Activated naive CD4-positive, alpha-beta T cell treated with anti-CD3 and anti-CD28 coated beads, Interleukin-2, amount 50 U/mL, for 24 hours (primary cell): ENCODE results near the gene CNRIP1.
"Not testable (repeated sequence)": the region's sequence is repeated elsewhere in the genome, so short reads cannot be mapped to it uniquely, and the experiment has no call there.

ENCODE experiments used
- H3K27ac Mint-ChIP-seq: one replicate; pipeline ENCODE4 v1.8.0; 2021; ENCODE audit warnings: mild to moderate bottlenecking, mixed read lengths
- H3K27me3 Mint-ChIP-seq: one replicate; pipeline ENCODE4 v1.8.0; 2021; ENCODE audit warnings: mixed read lengths
- H3K36me3 Mint-ChIP-seq: one replicate; pipeline ENCODE4 v1.8.0; 2021; ENCODE audit warnings: mixed read lengths
- H3K4me1 Mint-ChIP-seq: one replicate; pipeline ENCODE4 v1.8.0; 2021; ENCODE audit warnings: mixed read lengths
- H3K4me3 Mint-ChIP-seq: one replicate; pipeline ENCODE4 v1.8.0; 2021; ENCODE audit warnings: mild to moderate bottlenecking, mixed read lengths
- H3K9me3 Mint-ChIP-seq: one replicate; pipeline ENCODE4 v1.8.0; 2021; ENCODE audit warnings: mixed read lengths

Gene CNRIP1

DNA sequence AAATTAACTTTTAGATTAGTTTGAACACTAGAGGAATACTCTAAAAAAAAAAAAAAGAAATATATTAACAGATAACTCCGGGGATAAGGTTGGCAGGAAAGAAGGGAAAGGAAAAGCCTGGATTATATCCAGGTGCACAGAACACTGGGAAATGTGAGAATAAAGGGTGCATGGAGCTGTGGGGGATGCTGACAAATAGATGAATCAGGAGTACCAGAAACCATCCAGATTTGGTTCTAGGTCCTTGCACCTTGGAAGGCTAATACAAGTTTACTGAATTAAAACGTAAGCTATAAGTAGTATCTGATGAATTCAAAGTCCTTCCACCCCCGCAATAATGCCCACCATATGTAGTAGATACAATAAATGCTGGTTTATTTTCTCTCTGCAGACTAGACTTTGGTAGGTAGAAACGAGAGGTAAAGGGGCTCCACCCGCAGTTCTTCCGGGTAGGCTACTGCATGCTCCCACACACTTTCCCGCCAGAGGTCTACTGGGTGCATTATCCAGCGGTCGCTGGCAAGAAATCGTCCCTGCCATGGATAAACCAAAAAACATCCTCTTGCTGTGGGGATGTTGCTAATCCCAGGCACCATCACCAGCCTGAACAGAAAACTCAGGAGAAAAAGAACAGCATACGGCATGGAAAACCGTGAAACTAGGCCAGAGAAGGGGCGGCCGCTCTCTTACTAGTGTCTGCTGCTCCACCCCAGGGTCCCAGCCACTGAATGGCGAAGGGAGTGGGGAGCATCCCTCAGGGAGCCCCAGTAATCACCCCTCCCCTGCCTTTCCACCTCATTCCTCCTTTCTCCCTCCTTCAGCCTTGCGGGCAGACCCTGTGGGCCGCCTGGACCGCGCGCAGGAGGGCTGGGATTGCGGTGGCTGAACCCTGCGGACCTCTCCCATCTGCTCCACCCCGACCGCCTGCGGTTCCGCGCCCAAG lies 1.5 kb downstream of the CNRIP1 start:
- Mint-ChIP-seq H3K36me3 (peaks cover 2% of the 10 kb centered on the region), H3K27ac (no peak overlapping the region), H3K4me1 (peaks cover 9% of the 10 kb centered on the region), H3K9me3 (peaks cover 5% of the 10 kb centered on the region), H3K27me3 (peaks cover 45% of the 10 kb centered on the region), H3K4me3 (peak overlapping the region; percentile 78)

DNA sequence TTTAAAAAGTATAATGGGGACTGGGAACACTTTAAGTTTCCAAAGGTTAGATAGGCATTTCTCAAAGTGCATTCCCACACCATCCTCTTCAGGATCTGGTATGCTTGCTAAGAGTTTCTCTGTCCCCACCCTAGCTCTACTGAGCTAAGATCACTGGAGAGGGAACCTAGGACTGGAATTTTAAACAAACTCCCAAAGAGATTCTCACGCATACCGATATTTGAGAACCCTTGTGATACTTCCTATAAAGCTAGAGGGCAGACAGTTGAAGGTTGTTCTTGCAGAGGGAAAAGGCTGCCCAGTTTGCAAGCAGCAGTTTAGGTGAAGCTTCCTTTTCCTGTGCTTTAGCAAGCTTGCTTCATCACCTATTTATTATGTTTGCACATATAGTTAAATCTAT lies 3.6 kb downstream of the CNRIP1 start:
- Mint-ChIP-seq H3K27ac (no peak overlapping the region), H3K27me3 (peaks cover 42% of the 10 kb centered on the region), H3K4me1 (peaks cover 9% of the 10 kb centered on the region), H3K9me3 (peaks cover 5% of the 10 kb centered on the region), H3K36me3 (peaks cover 2% of the 10 kb centered on the region), H3K4me3 (no peak overlapping the region)

- Mint-ChIP-seq H3K4me3 (no peak overlapping the region), H3K4me1 (no peaks in the 10 kb centered on the region), H3K27ac (no peak overlapping the region), H3K9me3 (peaks cover 5% of the 10 kb centered on the region), H3K27me3 (peaks cover 19% of the 10 kb centered on the region), H3K36me3 (peaks cover 2% of the 10 kb centered on the region)
Measured at GRCh38 chr2:68311033-68311432, 8.7 kb downstream of the CNRIP1 start.

DNA sequence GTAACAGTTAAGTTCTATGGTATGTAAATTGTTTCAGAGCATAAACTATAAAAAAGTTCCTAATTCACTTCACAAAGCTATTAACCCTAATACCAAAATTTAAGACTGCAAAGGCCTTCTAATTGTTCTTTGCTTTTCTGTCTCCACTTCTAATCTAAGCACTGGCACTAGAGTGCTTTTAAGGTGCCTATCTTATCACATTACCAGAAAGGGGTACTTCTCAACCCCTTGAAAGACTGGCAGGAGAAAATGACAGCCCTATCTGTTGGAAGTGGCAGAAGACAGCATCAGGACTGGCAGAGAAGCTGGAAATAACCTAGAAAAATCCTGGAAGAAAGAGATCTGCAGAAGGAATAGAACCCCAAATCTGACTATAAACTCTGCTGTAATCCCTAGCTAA lies 10.3 kb downstream of the CNRIP1 start:
- no peaks in the 10 kb centered on the region for H3K4me1 Mint-ChIP-seq
- H3K27me3 Mint-ChIP-seq, result peaks cover 16% of the 10 kb centered on the region
- no peak overlapping the region for H3K4me3 Mint-ChIP-seq
- peaks cover 2% of the 10 kb centered on the region for H3K9me3 Mint-ChIP-seq
- no peak overlapping the region for H3K27ac Mint-ChIP-seq
- H3K36me3 Mint-ChIP-seq, result peaks cover under 1% of the 10 kb centered on the region

- not testable (repeated sequence) for H3K9me3 Mint-ChIP-seq, H3K4me1 Mint-ChIP-seq, H3K4me3 Mint-ChIP-seq, H3K36me3 Mint-ChIP-seq, H3K27ac Mint-ChIP-seq, H3K27me3 Mint-ChIP-seq
Measured at GRCh38 chr2:68303902-68304272, 15.9 kb downstream of the CNRIP1 start.

- Mint-ChIP-seq H3K27me3 (peaks cover 9% of the 10 kb centered on the region), H3K9me3 (no peaks in the 10 kb centered on the region), H3K4me3 (no peak overlapping the region), H3K4me1 (no peaks in the 10 kb centered on the region), H3K36me3 (no peaks in the 10 kb centered on the region), H3K27ac (no peak overlapping the region)
Measured at GRCh38 chr2:68303033-68303901, 16.5 kb downstream of the CNRIP1 start.

- Mint-ChIP-seq H3K36me3 (no peaks in the 10 kb centered on the region), H3K4me1 (no peaks in the 10 kb centered on the region), H3K27me3 (peaks cover 9% of the 10 kb centered on the region), H3K4me3 (no peak overlapping the region), H3K27ac (no peak overlapping the region), H3K9me3 (no peaks in the 10 kb centered on the region)
Measured at GRCh38 chr2:68302281-68302875, 17.4 kb downstream of the CNRIP1 start.

GRCh38 chr2:68295516-68295915 lies 24.2 kb downstream of the CNRIP1 start:
- peaks cover 4% of the 10 kb centered on the region for H3K27me3 Mint-ChIP-seq
- H3K4me1 Mint-ChIP-seq, result no peaks in the 10 kb centered on the region
- H3K4me3 Mint-ChIP-seq, result no peak overlapping the region
- no peaks in the 10 kb centered on the region for H3K9me3 Mint-ChIP-seq
- H3K27ac Mint-ChIP-seq, result no peak overlapping the region
- no peaks in the 10 kb centered on the region for H3K36me3 Mint-ChIP-seq

- no peak overlapping the region for H3K27ac Mint-ChIP-seq
- no peaks in the 10 kb centered on the region for H3K4me1 Mint-ChIP-seq
- H3K27me3 Mint-ChIP-seq, result peaks cover 5% of the 10 kb centered on the region
- no peaks in the 10 kb centered on the region for H3K9me3 Mint-ChIP-seq
- no peaks in the 10 kb centered on the region for H3K36me3 Mint-ChIP-seq
- no peak overlapping the region for H3K4me3 Mint-ChIP-seq
Measured at GRCh38 chr2:68294913-68295312, 24.8 kb downstream of the CNRIP1 start.

DNA sequence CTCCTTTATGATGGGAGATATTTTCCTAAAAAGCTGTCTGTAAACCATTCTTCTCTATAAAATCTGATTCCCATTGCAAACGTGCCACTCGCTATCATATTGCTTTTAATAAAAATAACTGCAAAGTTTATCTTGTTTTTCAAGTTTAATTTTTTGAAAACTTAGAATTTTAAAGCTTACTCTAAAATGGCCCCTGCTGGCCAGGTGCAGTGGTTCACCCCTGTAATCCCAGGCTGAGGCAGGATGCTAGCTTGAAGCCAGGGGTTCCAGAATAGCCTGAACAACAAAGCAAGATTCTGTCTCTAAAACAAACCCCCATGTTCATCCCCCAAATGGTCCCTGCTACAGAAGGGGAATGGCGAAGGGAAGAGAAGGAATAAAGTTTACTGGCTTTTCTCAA lies 25.6 kb downstream of the CNRIP1 start:
- H3K4me1 Mint-ChIP-seq, result no peaks in the 10 kb centered on the region
- no peaks in the 10 kb centered on the region for H3K36me3 Mint-ChIP-seq
- H3K27ac Mint-ChIP-seq, result no peak overlapping the region
- no peak overlapping the region for H3K4me3 Mint-ChIP-seq
- no peaks in the 10 kb centered on the region for H3K9me3 Mint-ChIP-seq
- peaks cover 5% of the 10 kb centered on the region for H3K27me3 Mint-ChIP-seq

DNA sequence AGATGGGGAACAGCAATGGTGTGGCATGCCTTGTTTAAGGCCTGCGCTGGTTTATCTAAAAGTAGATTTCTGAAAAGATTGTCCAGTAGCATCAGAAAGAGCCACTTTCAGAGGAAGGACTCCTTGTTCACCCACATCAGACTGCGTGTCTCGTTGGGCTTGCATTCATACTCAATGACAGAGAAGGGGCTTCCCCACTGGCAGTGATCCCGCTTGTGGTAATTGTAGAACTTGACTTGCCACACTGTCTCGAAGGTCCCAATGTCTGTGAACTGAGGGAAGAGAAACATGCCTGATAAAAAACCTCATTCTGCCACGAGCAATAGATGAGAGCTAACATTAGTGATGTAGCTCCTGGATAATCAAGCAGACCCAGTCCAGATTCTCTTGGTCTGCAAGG lies 26.0 kb downstream of the CNRIP1 start:
- Mint-ChIP-seq H3K9me3 (no peaks in the 10 kb centered on the region), H3K27me3 (peaks cover 5% of the 10 kb centered on the region), H3K4me3 (no peak overlapping the region), H3K36me3 (no peaks in the 10 kb centered on the region), H3K27ac (no peak overlapping the region), H3K4me1 (no peaks in the 10 kb centered on the region)

- H3K27me3 Mint-ChIP-seq, result peaks cover 11% of the 10 kb centered on the region
- no peak overlapping the region for H3K4me3 Mint-ChIP-seq
- no peaks in the 10 kb centered on the region for H3K36me3 Mint-ChIP-seq
- H3K9me3 Mint-ChIP-seq, result no peaks in the 10 kb centered on the region
- H3K4me1 Mint-ChIP-seq, result no peaks in the 10 kb centered on the region
- H3K27ac Mint-ChIP-seq, result no peak overlapping the region
Measured at GRCh38 chr2:68293024-68293423, 26.7 kb downstream of the CNRIP1 start.

- peaks cover 16% of the 10 kb centered on the region for H3K27me3 Mint-ChIP-seq
- no peak overlapping the region for H3K27ac Mint-ChIP-seq
- no peaks in the 10 kb centered on the region for H3K9me3 Mint-ChIP-seq
- no peaks in the 10 kb centered on the region for H3K36me3 Mint-ChIP-seq
- H3K4me1 Mint-ChIP-seq, result no peaks in the 10 kb centered on the region
- no peak overlapping the region for H3K4me3 Mint-ChIP-seq
Measured at GRCh38 chr2:68292108-68292710, 27.5 kb downstream of the CNRIP1 start.

GRCh38 chr2:68291314-68291713 lies 28.4 kb downstream of the CNRIP1 start:
- no peaks in the 10 kb centered on the region for H3K9me3 Mint-ChIP-seq

DNA sequence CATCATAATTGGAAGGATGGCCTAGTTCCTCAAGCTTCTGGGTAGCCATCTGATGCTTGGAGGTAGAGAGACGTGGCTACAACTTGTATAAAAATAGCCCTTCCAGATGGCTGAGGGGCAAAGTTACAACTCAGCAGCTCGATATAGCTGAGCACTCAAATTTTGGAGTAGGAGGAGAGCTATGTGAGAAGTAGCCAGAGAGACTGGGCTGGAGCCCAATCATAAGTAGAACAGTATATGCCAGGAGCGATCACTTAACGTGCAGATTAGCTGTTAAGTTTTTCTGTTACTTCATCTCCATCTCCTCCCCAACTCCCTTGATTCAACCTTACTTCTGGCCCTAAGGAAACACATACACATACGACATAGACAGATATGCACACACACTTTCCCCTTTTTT lies 28.8 kb downstream of the CNRIP1 start:
- Mint-ChIP-seq H3K4me1 (no peaks in the 10 kb centered on the region), H3K27ac (no peak overlapping the region), H3K27me3 (peaks cover 17% of the 10 kb centered on the region), H3K36me3 (no peaks in the 10 kb centered on the region), H3K9me3 (no peaks in the 10 kb centered on the region), H3K4me3 (no peak overlapping the region)

More at GRCh38 chr2:68291314-68291713, 28.4 kb downstream of the CNRIP1 start:
- Mint-ChIP-seq H3K4me1 (no peaks in the 10 kb centered on the region), H3K27ac (no peak overlapping the region), H3K36me3 (no peaks in the 10 kb centered on the region), H3K4me3 (no peak overlapping the region), H3K27me3 (peaks cover 16% of the 10 kb centered on the region)
